Measurements from ENCODE around the gene ZNF555.
"Not testable (repeated sequence)": the region's sequence is repeated elsewhere in the genome, so short reads cannot be mapped to it uniquely, and the experiment has no call there.

ZNF555 gene

DNA sequence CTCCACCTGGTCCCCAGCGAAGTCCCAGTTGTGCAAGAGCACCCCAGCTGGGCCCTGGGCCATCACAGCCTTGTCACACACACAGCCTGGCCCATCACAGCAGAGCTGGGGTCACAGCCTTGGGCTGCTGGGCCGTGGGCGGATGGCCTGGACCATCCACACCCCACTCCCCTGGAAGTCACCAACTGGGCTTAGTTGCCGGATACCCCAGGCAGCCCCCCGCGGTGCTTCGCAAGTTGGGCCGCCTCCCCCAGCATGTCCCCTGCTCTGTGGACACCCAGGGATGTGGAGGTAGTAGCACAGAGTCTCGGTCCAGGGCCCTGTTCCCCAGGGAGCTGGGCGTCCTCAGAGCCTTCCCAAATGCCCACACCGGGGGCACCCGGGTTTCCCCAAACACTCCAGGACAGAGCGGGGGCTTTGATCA, 26.1 kb upstream of the ZNF555 start:
- ChIA-PET CTCF (interaction anchor here (0.6 kb wide), 1 partner anchor 180 kb away, joined by 3 read pairs; no protein-coding TSS in a partner anchor), POLR2A (no interaction called here)
- H3K4me3 ChIP-seq (ENCODE audit: low read depth, low read length): no peak overlapping the region
- no peak for DNase-seq (ENCODE audit: low read depth, low spot score)
- TF ChIP-seq, protein P1, sequence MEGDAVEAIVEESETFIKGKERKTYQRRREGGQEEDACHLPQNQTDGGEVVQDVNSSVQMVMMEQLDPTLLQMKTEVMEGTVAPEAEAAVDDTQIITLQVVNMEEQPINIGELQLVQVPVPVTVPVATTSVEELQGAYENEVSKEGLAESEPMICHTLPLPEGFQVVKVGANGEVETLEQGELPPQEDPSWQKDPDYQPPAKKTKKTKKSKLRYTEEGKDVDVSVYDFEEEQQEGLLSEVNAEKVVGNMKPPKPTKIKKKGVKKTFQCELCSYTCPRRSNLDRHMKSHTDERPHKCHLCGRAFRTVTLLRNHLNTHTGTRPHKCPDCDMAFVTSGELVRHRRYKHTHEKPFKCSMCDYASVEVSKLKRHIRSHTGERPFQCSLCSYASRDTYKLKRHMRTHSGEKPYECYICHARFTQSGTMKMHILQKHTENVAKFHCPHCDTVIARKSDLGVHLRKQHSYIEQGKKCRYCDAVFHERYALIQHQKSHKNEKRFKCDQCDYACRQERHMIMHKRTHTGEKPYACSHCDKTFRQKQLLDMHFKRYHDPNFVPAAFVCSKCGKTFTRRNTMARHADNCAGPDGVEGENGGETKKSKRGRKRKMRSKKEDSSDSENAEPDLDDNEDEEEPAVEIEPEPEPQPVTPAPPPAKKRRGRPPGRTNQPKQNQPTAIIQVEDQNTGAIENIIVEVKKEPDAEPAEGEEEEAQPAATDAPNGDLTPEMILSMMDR (IDR thresholded peaks at IDR 0.05; ENCODE audit: insufficient read depth, low read length, missing control alignments): no peak

DNA sequence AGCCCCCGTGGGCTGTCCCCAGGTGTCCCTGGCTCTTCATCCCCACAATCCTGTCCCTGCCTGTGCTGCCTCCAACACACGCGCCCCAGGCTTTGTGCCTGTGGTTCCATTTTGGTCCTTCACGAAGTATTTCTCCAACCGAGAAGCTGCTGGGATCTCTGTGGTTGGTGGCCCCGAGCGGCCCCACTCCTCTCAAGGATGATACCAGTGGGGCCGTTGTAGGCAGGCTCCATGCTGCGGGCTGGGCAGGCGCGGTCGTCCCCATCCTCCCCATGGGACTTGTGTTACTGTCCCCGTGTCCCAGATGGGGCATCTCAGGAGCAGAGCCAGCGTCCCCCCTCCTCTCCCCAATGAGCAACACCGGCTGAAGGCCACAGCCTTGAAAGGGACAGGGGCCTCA, 25.4 kb upstream of the ZNF555 start:
- TF ChIP-seq, protein P1 (IDR thresholded peaks at IDR 0.05; ENCODE audit: insufficient read depth, low read length, missing control alignments): no peak
- ChIA-PET CTCF (interaction anchor here (0.7 kb wide), 1 partner anchor 168 kb away, joined by 3 read pairs; no protein-coding TSS in a partner anchor), POLR2A (interaction anchor here (0.6 kb wide), 1 partner anchor 1225 kb away, joined by 3 read pairs; no protein-coding TSS in a partner anchor)

DNA sequence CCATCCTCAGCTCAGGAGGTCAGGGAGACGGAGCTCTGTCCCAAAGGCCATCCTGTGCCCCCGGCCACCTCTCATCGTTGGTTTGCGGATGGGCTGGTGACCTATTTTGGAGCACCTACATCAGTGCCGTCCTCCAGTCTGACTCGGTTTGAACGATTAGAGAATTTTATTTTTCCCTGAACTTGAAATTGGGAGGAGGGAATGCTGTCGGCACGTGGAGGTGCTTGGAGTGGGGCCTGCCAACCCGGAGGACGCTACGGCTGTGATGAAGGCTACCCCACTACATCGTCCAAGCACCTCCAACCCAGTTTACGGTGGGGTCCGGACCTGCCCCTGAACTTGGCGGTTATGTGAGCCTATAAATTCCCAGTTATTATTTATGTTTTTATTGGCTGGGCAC, 24.6 kb upstream of the ZNF555 start:
- CTCF ChIA-PET: interaction anchor here (0.7 kb wide), 1 partner anchor 168 kb away, joined by 3 read pairs; no protein-coding TSS in a partner anchor
- TF ChIP-seq, protein P1 (IDR thresholded peaks at IDR 0.05; ENCODE audit: insufficient read depth, low read length, missing control alignments): no peak
- POLR2A ChIA-PET: interaction anchor here (0.5 to 0.6 kb wide), 2 partner anchors 39 to 1224 kb away, joined by 3 to 4 read pairs; no protein-coding TSS in a partner anchor
- H3K4me3 ChIP-seq (ENCODE audit: low read depth, low read length): no peak overlapping the region
- no peak for DNase-seq (ENCODE audit: low read depth, low spot score)

More for the DNA sequence above, 25.4 kb upstream of the ZNF555 start:
- no peak for DNase-seq (ENCODE audit: low read depth, low spot score)
- no peak overlapping the region for H3K4me3 ChIP-seq (ENCODE audit: low read depth, low read length)

DNA sequence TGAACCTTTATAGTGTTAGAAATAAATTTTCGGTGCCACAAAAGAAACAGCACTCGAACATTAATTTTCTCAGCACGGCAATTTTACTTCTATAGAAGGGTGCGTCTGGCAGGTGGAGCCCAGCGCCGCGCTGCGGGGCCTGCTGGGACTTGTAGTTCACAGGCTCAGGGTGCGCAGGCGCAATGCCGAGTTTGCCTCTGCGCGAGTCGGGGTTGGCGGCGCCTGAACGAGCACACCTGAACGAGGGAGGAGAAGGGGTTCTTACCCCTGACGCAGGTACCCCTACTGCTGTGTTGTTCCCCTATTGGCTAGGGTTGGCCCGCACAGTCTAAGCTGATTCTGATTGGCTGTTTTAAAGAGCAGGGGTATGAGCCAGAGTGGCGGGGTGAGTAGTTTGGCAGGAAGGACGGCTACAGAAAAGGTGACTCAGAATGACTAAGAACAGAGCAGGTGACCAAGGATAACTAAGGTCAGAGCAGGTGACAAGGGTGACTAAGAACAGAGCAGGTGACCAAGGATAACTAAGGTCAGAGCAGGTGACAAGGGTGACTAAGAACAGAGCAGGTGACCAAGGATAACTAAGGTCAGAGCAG, 23.9 kb upstream of the ZNF555 start:
- CTCF ChIA-PET; DNase-seq (ENCODE audit: low read depth, low spot score); H3K4me3 ChIP-seq (ENCODE audit: low read depth, low read length); POLR2A ChIA-PET: not testable (repeated sequence)

DNA sequence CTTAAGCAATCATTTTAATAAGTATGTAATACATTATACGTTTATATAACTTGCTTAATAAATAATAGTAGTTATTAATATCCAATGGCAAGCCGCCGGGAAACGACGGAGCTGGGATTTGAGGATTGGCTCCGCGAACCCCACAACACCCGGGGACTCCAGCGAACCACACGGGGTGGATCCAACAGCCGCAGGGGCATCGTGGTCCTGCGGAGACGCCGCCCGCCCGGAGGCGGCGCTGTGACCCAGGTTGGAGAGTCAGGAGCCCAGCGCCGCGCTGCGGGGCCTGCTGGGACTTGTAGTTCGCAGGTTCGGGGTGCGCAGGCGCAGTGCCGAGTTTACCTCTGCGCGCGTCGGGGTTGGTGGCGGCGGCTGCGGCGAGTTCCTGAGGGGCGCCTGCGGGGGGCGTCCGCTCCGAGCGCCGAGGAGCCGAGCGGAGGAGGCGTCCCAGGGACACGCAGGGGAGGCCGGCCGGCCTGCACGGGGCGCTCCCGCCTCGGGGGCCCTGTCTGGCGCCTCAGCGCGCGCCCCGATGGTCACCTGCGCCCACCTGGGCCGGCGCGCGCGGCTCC, 21.6 kb upstream of the ZNF555 start, which contains the start of gene ZNF554:
Gene ZNF554 (plus strand): TSS at position 329 of the 572 bp plus-strand sequence. CDS start 204 bp downstream, at position 533.
- TF ChIP-seq, protein P1 (IDR thresholded peaks at IDR 0.05; ENCODE audit: insufficient read depth, low read length, missing control alignments): peak; percentile 98
- peak within 1 kb of the TSS; percentile 75 for H3K4me3 ChIP-seq (ENCODE audit: low read depth, low read length)
- ChIA-PET POLR2A (no interaction called here), CTCF (interaction anchor here (0.6 to 2.2 kb wide), 24 partner anchors 9 to 215 kb away, joined by 3 to 14 read pairs (median 4); partner anchors contain the start of genes SGTA, ZNF555 and ZNF57)
- DNase-seq (ENCODE audit: low read depth, low spot score): peak; percentile 57

DNA sequence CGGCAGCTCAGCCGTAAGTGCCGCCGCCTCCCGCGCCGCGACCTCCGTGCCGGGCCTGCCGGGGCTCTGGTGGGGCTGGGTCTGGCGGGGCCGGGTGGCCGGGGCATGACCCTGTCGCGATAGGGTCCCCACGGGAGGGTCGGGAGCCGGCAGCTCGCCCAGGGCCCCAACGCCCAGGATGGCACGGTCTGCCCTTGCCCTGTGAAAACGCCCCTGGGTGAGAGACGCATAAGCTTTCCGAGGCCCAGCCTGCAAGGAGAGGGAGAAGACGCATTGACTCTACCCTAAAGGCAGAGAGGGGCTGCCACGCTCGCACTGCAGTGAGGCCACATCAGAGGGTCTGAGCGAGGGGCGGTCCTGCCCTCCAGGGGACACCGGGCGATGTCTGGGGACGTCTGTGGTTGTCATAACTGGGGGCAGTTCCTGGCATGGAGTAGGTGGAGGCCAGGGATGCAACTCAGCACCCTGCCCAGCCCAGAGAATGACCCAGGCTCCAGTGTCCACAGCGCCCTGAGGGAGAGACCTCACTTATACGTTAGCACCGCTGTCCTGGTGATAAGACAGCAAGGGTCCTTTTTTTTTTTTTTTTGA, 21.1 kb upstream of the ZNF555 start:
- peak overlapping the region; percentile 75 for H3K4me3 ChIP-seq (ENCODE audit: low read depth, low read length)
- TF ChIP-seq, protein P1 (IDR thresholded peaks at IDR 0.05; ENCODE audit: insufficient read depth, low read length, missing control alignments): no peak
- ChIA-PET CTCF (interaction anchor here (0.7 to 2.2 kb wide), 10 partner anchors 10 to 172 kb away, joined by 3 to 14 read pairs (median 4); partner anchors contain the start of gene ZNF555), POLR2A (no interaction called here)
- no peak for DNase-seq (ENCODE audit: low read depth, low spot score)
